ENCODE data around the gene CASP4.

Gene CASP4

GRCh38 chr11:104999721-105000120 is 31.3 kb upstream of the CASP4 start:
- DNase-seq (ENCODE audit: low read depth): no peak
- no peak overlapping the region for H3K4me3 ChIP-seq (ENCODE audit: low read length)
- TF ChIP-seq CTCF (conservative IDR thresholded peaks at IDR 0.05; ENCODE audit: low read depth, low read length): no peak

GRCh38 chr11:104997288-104997687 is 28.9 kb upstream of the CASP4 start:
- no peak overlapping the region for H3K4me3 ChIP-seq (ENCODE audit: low read length)
- no peak for DNase-seq (ENCODE audit: low read depth)
- TF ChIP-seq CTCF (conservative IDR thresholded peaks at IDR 0.05; ENCODE audit: low read depth, low read length): no peak

GRCh38 chr11:104995001-104995408 is 26.6 kb upstream of the CASP4 start:
- no peak for TF ChIP-seq CTCF (conservative IDR thresholded peaks at IDR 0.05; ENCODE audit: low read depth, low read length)
- no peak for DNase-seq (ENCODE audit: low read depth)

GRCh38 chr11:104992781-104993180 is 24.4 kb upstream of the CASP4 start:
- TF ChIP-seq CTCF (conservative IDR thresholded peaks at IDR 0.05; ENCODE audit: low read depth, low read length): no peak
- H3K4me3 ChIP-seq (ENCODE audit: low read length): no peak overlapping the region
- DNase-seq (ENCODE audit: low read depth): no peak

More at GRCh38 chr11:104995001-104995408, 26.6 kb upstream of the CASP4 start:
- no peak overlapping the region for H3K4me3 ChIP-seq (ENCODE audit: low read length)

GRCh38 chr11:104991994-104992393 is 23.6 kb upstream of the CASP4 start:
- DNase-seq (ENCODE audit: low read depth): no peak
- H3K4me3 ChIP-seq (ENCODE audit: low read length): no peak overlapping the region
- TF ChIP-seq CTCF (conservative IDR thresholded peaks at IDR 0.05; ENCODE audit: low read depth, low read length): no peak

GRCh38 chr11:104984808-104985207 is 16.4 kb upstream of the CASP4 start:
- no peak for TF ChIP-seq CTCF (conservative IDR thresholded peaks at IDR 0.05; ENCODE audit: low read depth, low read length)
- no peak overlapping the region for H3K4me3 ChIP-seq (ENCODE audit: low read length)
- no peak for DNase-seq (ENCODE audit: low read depth)

GRCh38 chr11:104979839-104980238 is 11.5 kb upstream of the CASP4 start:
- no peak for TF ChIP-seq CTCF (conservative IDR thresholded peaks at IDR 0.05; ENCODE audit: low read depth, low read length)
- H3K4me3 ChIP-seq (ENCODE audit: low read length): no peak overlapping the region
- DNase-seq (ENCODE audit: low read depth): no peak

Data from retinal pigment epithelial cell (primary cell).